ENCODE measurements around the gene NUDT21. TPM values are rescaled to one million over a fixed set of nuclear protein-coding genes. Genes with fewer than 3 reads are reported as not detected.
A peak's percentile ranks its signal among the peaks of the same experiment; 100 is the strongest.

Gene NUDT21
- total and polyA plus RNA-seq, 2 of the 8 experiments (the other 6 are each of a cell fraction or from before 2014, with no cell fraction given) = 78.1 to 277 TPM

GRCh38 chr16:56414366-56414765, 36.8 kb downstream of the NUDT21 start:
- H4K91ac ChIP-seq (replicated peaks; ENCODE audit: insufficient read length, low read length) = no peak overlapping the region
- H2BK15ac ChIP-seq (ENCODE audit: low read length) = no peak overlapping the region
- H3K4me2 ChIP-seq (ENCODE audit: insufficient read depth in 1 of 2, low read depth in 2 of 2, low read length in 2 of 2) = 0 out of 4 replicates have a peak overlapping the region, but pooled peaks of 1 of the 2 experiments have one; percentile 10
- H3K23me2 ChIP-seq (ENCODE audit: low read depth, low read length) = no peaks in the 10 kb centered on the region
- H2BK120ac ChIP-seq (replicated peaks; ENCODE audit: low read depth, low read length) = no peak overlapping the region
- no peaks in the 10 kb centered on the region for H3K9me3 ChIP-seq (ENCODE audit: insufficient read depth in 2 of 2, low read depth in 1 of 2, low read length in 1 of 2)
- no peak overlapping the region for H2BK20ac ChIP-seq (ENCODE audit: low read length)
- TF ChIP-seq TCF12 (IDR thresholded peaks at IDR 0.05; ENCODE audit: low read depth, low read length) (no peak), TAF1 (IDR thresholded peaks at IDR 0.05; ENCODE audit: low read depth, low read length) (no peak), HDAC6 (IDR thresholded peaks at IDR 0.05; ENCODE audit: low read depth, low read length) (no peak), TEAD4 (IDR thresholded peaks at IDR 0.05; ENCODE audit: low read depth, low read length) (no peak)
- H2AK5ac ChIP-seq (ENCODE audit: low read depth, low read length) = no peak overlapping the region
- H3K27ac ChIP-seq (ENCODE audit: low read depth, low read length) = no peak overlapping the region
- no peak overlapping the region for H3K18ac ChIP-seq (ENCODE audit: extremely low read depth, low read length)
- no peak overlapping the region for H2AFZ ChIP-seq (ENCODE audit: low read length)
- ChIA-PET CTCF (ENCODE audit: partially characterized antibody) (no interaction called here), POLR2A (ENCODE audit: partially characterized antibody) (interaction anchor here (0.5 kb wide), 1 partner anchor 1827 kb away, joined by 3 read pairs; no protein-coding TSS in a partner anchor)
- H3K4ac ChIP-seq (replicated peaks; ENCODE audit: insufficient read length, low read depth, low read length) = no peak overlapping the region
- 0 out of 2 replicates have a peak, but pooled peaks cover 2% of the 10 kb centered on the region for H3K79me1 ChIP-seq (ENCODE audit: low read depth, low read length)
- no peak for DNase-seq (ENCODE audit: low read depth in 1 of 2, low spot score in 2 of 2)
- no peak overlapping the region for H4K5ac ChIP-seq (ENCODE audit: insufficient read length, low read depth, low read length)
- WGBS, 2 experiments (ENCODE audit: extremely low coverage in 1 of 2, insufficient coverage in 1 of 2, insufficient read length in 1 of 2, insufficient replicate concordance in 2 of 2, low coverage in 1 of 2, low lambda C conversion rate in 2 of 2, missing lambda C conversion rate in 1 of 2) = 78% methylated on average over 5 of the region's 5 CpGs; no CpG with 5 or more reads in 1 of the 2 experiments
- no peaks in the 10 kb centered on the region for H4K20me1 ChIP-seq (replicated peaks in 1 of 2; ENCODE audit: control insufficient read depth in 1 of 2, insufficient read depth in 2 of 2, low read length in 2 of 2)
- no peaks in the 10 kb centered on the region for H3K27me3 ChIP-seq (replicated peaks in 1 of 4; ENCODE audit: control insufficient read depth in 3 of 4, extremely low read depth in 1 of 4, insufficient read depth in 3 of 4, low read length in 3 of 4)
- H3K23ac ChIP-seq (ENCODE audit: insufficient read length) = no peak overlapping the region
- H3K56ac ChIP-seq (replicated peaks; ENCODE audit: insufficient read length, low read depth, low read length) = no peak overlapping the region
- H3K4me3 ChIP-seq (ENCODE audit: extremely low read depth in 1 of 4, insufficient read depth in 2 of 4, low read depth in 3 of 4, low read length in 4 of 4) = no peak overlapping the region
- no peak for FAIRE-seq
- H3K4me1 ChIP-seq (replicated peaks in 1 of 4; ENCODE audit: control insufficient read depth in 3 of 4, insufficient read depth in 4 of 4, low read length in 3 of 4) = peaks cover 0 to 7% (median 0%) of the 10 kb centered on the region in 4 experiments; a peak in 2 of 7 replicates
- peak overlapping the region; percentile 38 for H3K14ac ChIP-seq (ENCODE audit: insufficient read length)
- no peak overlapping the region for H2BK5ac ChIP-seq (ENCODE audit: low read depth, low read length)
- H3K9ac ChIP-seq (replicated peaks in 1 of 4; ENCODE audit: extremely low read depth in 1 of 4, low read depth in 3 of 4, low read length in 3 of 4) = no peak overlapping the region
- H3K79me2 ChIP-seq (ENCODE audit: control insufficient read depth in 1 of 2, insufficient read depth in 2 of 2, low read length in 2 of 2) = peaks cover 0 to 5% of the 10 kb centered on the region in 2 experiments; a peak in 1 of 4 replicates
- H3K36me3 ChIP-seq (ENCODE audit: control insufficient read depth in 2 of 4, insufficient read depth in 4 of 4, low read length in 3 of 4) = 0 out of 8 replicates have a peak, but pooled peaks cover 0 to 3% (median 0%) of the 10 kb centered on the region in 4 experiments
- no peak overlapping the region for H2BK12ac ChIP-seq (ENCODE audit: low read depth, low read length)
- no peak overlapping the region for H4K8ac ChIP-seq (ENCODE audit: extremely low read depth, insufficient read depth, low read length)

Measured in H1 (cell line).